ENCODE results near the gene SYNE2. TPM values are rescaled to one million over a fixed set of nuclear protein-coding genes. Genes with fewer than 3 reads are reported as not detected.

Gene SYNE2
- total RNA-seq, 4 donors from 2014 or later = 314 to 379 (median 342) TPM

- Histone ChIP-seq H3K36me3 (no peaks in the 10 kb centered on the region), H3K27me3 (no peaks in the 10 kb centered on the region), H3K27ac (peak overlapping the region; percentile 73 to 85 (median 84)), H3K9me3 (no peaks in the 10 kb centered on the region), H3K4me3 (replicated peaks in 1 of 3) (no peak overlapping the region), H3K4me1 (peaks cover 65 to 88% of the 10 kb centered on the region in 2 donors)
- intact Hi-C loops (cut with DNase I) = no loop called here
- DNase-seq = peak; percentile 84 to 88
- TF ChIP-seq CTCF (IDR thresholded peaks at IDR 0.05) = no peak
- TF ChIP-seq POLR2A (IDR thresholded peaks at IDR 0.05) = no peak
- WGBS, 2 donors = 7 to 10% methylated on average over 4 of the region's 4 CpGs
Measured at GRCh38 chr14:63896278-63896720, 43.5 kb downstream of the SYNE2 start.

GRCh38 chr14:63897721-63898163 lies 44.9 kb downstream of the SYNE2 start:
- Histone ChIP-seq H3K27me3 (no peaks in the 10 kb centered on the region), H3K4me1 (peaks cover 57 to 82% of the 10 kb centered on the region in 2 donors), H3K36me3 (no peaks in the 10 kb centered on the region), H3K4me3 (replicated peaks in 1 of 3) (no peak overlapping the region), H3K9me3 (no peaks in the 10 kb centered on the region), H3K27ac (peak overlapping the region; percentile 73 to 85 (median 84))
- 56 to 67% methylated on average over 4 of the region's 4 CpGs for WGBS, 2 donors
- TF ChIP-seq POLR2A (IDR thresholded peaks at IDR 0.05) = no peak
- peak; percentile 55 to 61 for DNase-seq
- intact Hi-C loops (cut with DNase I) = no loop called here

GRCh38 chr14:63899953-63900352 lies 47.1 kb downstream of the SYNE2 start:
- WGBS, 2 donors = 94 to 100% methylated on average over 2 of the region's 2 CpGs

GRCh38 chr14:63901434-63902085 lies 48.8 kb downstream of the SYNE2 start:
- peak overlapping the region; percentile 61 to 85 (median 71) for H3K27ac ChIP-seq
- no peak for DNase-seq
- no peaks in the 10 kb centered on the region for H3K27me3 ChIP-seq
- no peaks in the 10 kb centered on the region for H3K9me3 ChIP-seq
- intact Hi-C loops (cut with DNase I) = no loop called here
- 89 to 92% methylated on average over 5 of the region's 5 CpGs for WGBS, 2 donors
- no peak overlapping the region for H3K4me3 ChIP-seq (replicated peaks in 1 of 3)
- TF ChIP-seq CTCF (IDR thresholded peaks at IDR 0.05) (no peak), POLR2A (IDR thresholded peaks at IDR 0.05) (no peak)
- peaks cover 23 to 47% of the 10 kb centered on the region in 2 donors for H3K4me1 ChIP-seq
- H3K36me3 ChIP-seq = no peaks in the 10 kb centered on the region

More at GRCh38 chr14:63899953-63900352, 47.1 kb downstream of the SYNE2 start:
- Histone ChIP-seq H3K27ac (peak overlapping the region in 2 of 3 donors; percentile 71 to 85), H3K4me3 (replicated peaks in 1 of 3) (no peak overlapping the region), H3K4me1 (peaks cover 35 to 63% of the 10 kb centered on the region in 2 donors), H3K36me3 (no peaks in the 10 kb centered on the region), H3K27me3 (no peaks in the 10 kb centered on the region), H3K9me3 (no peaks in the 10 kb centered on the region)
- TF ChIP-seq CTCF (IDR thresholded peaks at IDR 0.05) (no peak), POLR2A (IDR thresholded peaks at IDR 0.05) (no peak)
- DNase-seq = no peak
- intact Hi-C loops (cut with DNase I) = no loop called here

GRCh38 chr14:63902375-63902976 lies 49.7 kb downstream of the SYNE2 start:
- Histone ChIP-seq H3K4me1 (peaks cover 14 to 38% of the 10 kb centered on the region in 2 donors), H3K27me3 (no peaks in the 10 kb centered on the region), H3K4me3 (replicated peaks in 1 of 3) (no peak overlapping the region), H3K9me3 (no peaks in the 10 kb centered on the region), H3K27ac (peak overlapping the region; percentile 61 to 85 (median 71)), H3K36me3 (no peaks in the 10 kb centered on the region)
- TF ChIP-seq CTCF (IDR thresholded peaks at IDR 0.05) (no peak), POLR2A (IDR thresholded peaks at IDR 0.05) (no peak)
- WGBS, 2 donors = 76 to 82% methylated on average over 7 of the region's 7 CpGs
- DNase-seq = peak; percentile 46 to 55
- intact Hi-C loops (cut with DNase I) = no loop called here
